ENCODE results near the gene NPAS3. TPM values are rescaled to one million over a fixed set of nuclear protein-coding genes. Genes with fewer than 3 reads are reported as not detected.

The NPAS3 gene
- total RNA-seq, 1 experiment from 2014 or later = 15.6 TPM

DNA sequence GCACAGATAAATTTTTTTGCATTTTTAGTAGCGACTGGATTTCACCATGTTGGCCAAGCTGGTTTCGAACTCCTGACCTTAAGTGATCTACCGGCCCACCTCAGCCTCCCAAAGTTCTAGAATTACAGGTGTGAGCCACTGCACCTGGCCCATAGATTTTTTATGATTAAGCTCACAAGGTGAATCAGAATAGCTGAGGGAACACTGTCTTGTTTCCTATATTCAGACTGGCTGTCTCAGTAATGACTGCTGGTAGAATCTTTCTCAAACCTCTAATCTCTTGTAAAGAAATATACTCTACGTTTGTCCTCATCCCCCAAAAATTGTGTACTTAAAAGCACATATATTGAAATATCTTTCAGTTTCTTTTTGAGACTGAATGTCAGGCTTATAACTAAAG is 650.1 kb downstream of the NPAS3 start:
- ChIA-PET CTCF (no interaction called here), POLR2A (ENCODE audit: low non-redundant PET) (no interaction called here)
- H3K4me1 ChIP-seq (ENCODE audit: insufficient read depth, low read length, poor library complexity, severe bottlenecking) = no peaks in the 10 kb centered on the region
- H3K27ac ChIP-seq (ENCODE audit: low read depth, low read length, poor library complexity, severe bottlenecking) = no peak overlapping the region
- intact Hi-C loops (cut with micrococcal nuclease; ENCODE audit: unreplicated experiment) = no loop called here
- no peak overlapping the region for H3K4me3 ChIP-seq (ENCODE audit: low read depth, low read length, poor library complexity, severe bottlenecking)
- no peaks in the 10 kb centered on the region for H3K27me3 ChIP-seq (replicated peaks; ENCODE audit: insufficient read depth, low read depth, low read length, poor library complexity)
- TF ChIP-seq EZH2 (IDR thresholded peaks at IDR 0.05; ENCODE audit: borderline replicate concordance, low read depth, low read length, poor library complexity, severe bottlenecking) (no peak), CTCF (conservative IDR thresholded peaks at IDR 0.05; ENCODE audit: low read depth, low read length) (no peak)
- no TSS peak for BruUV-seq (replicated peaks)
- no peaks in the 10 kb centered on the region for H3K36me3 ChIP-seq (ENCODE audit: insufficient read depth, low read length, poor library complexity, severe bottlenecking)
- DNase-seq (ENCODE audit: low spot score) = no peak
- H3K9me3 ChIP-seq (ENCODE audit: low read depth, low read length, poor library complexity, severe bottlenecking) = no peaks in the 10 kb centered on the region

- no peak overlapping the region for H3K4me3 ChIP-seq (ENCODE audit: low read depth, low read length, poor library complexity, severe bottlenecking)
- H3K27me3 ChIP-seq (replicated peaks; ENCODE audit: insufficient read depth, low read depth, low read length, poor library complexity) = no peaks in the 10 kb centered on the region
- H3K9me3 ChIP-seq (ENCODE audit: low read depth, low read length, poor library complexity, severe bottlenecking) = no peaks in the 10 kb centered on the region
- no peak for TF ChIP-seq EZH2 (IDR thresholded peaks at IDR 0.05; ENCODE audit: borderline replicate concordance, low read depth, low read length, poor library complexity, severe bottlenecking)
- TF ChIP-seq CTCF (conservative IDR thresholded peaks at IDR 0.05; ENCODE audit: low read depth, low read length) = no peak
- CTCF ChIA-PET = no interaction called here
- no peaks in the 10 kb centered on the region for H3K36me3 ChIP-seq (ENCODE audit: insufficient read depth, low read length, poor library complexity, severe bottlenecking)
- H3K27ac ChIP-seq (ENCODE audit: low read depth, low read length, poor library complexity, severe bottlenecking) = no peak overlapping the region
- no peaks in the 10 kb centered on the region for H3K4me1 ChIP-seq (ENCODE audit: insufficient read depth, low read length, poor library complexity, severe bottlenecking)
- POLR2A ChIA-PET (ENCODE audit: low non-redundant PET) = no interaction called here
- no peak for DNase-seq (ENCODE audit: low spot score)
- no TSS peak for BruUV-seq (replicated peaks)
- intact Hi-C loops (cut with micrococcal nuclease; ENCODE audit: unreplicated experiment) = no loop called here
Measured at GRCh38 chr14:33589334-33589733, 650.7 kb downstream of the NPAS3 start.

- no TSS peak for BruUV-seq (replicated peaks)
- Histone ChIP-seq H3K27me3 (replicated peaks; ENCODE audit: insufficient read depth, low read depth, low read length, poor library complexity) (no peaks in the 10 kb centered on the region), H3K36me3 (ENCODE audit: insufficient read depth, low read length, poor library complexity, severe bottlenecking) (no peaks in the 10 kb centered on the region), H3K27ac (ENCODE audit: low read depth, low read length, poor library complexity, severe bottlenecking) (no peak overlapping the region), H3K4me1 (ENCODE audit: insufficient read depth, low read length, poor library complexity, severe bottlenecking) (no peaks in the 10 kb centered on the region), H3K9me3 (ENCODE audit: low read depth, low read length, poor library complexity, severe bottlenecking) (no peaks in the 10 kb centered on the region), H3K4me3 (ENCODE audit: low read depth, low read length, poor library complexity, severe bottlenecking) (no peak overlapping the region)
- no peak for TF ChIP-seq EZH2 (IDR thresholded peaks at IDR 0.05; ENCODE audit: borderline replicate concordance, low read depth, low read length, poor library complexity, severe bottlenecking)
- TF ChIP-seq CTCF (conservative IDR thresholded peaks at IDR 0.05; ENCODE audit: low read depth, low read length) = no peak
- POLR2A ChIA-PET (ENCODE audit: low non-redundant PET) = no interaction called here
- CTCF ChIA-PET = no interaction called here
- no peak for DNase-seq (ENCODE audit: low spot score)
- intact Hi-C loops (cut with micrococcal nuclease; ENCODE audit: unreplicated experiment) = no loop called here
Measured at GRCh38 chr14:33590891-33591630, 652.4 kb downstream of the NPAS3 start.
